HG03139 (cell line): Measurements from ENCODE around the gene WDR73.
A peak's percentile ranks its signal among the peaks of the same experiment; 100 is the strongest.
"Not testable (repeated sequence)": the region's sequence is repeated elsewhere in the genome, so short reads cannot be mapped to it uniquely, and the experiment has no call there.

Experiments used
- ATAC-seq: cut with Tn5 transposase; IDR thresholded peaks from one replicate; pipeline ENCODE4 v1.9.1; 2021; ENCODE audit not compliant: unreplicated experiment

The WDR73 gene

DNA sequence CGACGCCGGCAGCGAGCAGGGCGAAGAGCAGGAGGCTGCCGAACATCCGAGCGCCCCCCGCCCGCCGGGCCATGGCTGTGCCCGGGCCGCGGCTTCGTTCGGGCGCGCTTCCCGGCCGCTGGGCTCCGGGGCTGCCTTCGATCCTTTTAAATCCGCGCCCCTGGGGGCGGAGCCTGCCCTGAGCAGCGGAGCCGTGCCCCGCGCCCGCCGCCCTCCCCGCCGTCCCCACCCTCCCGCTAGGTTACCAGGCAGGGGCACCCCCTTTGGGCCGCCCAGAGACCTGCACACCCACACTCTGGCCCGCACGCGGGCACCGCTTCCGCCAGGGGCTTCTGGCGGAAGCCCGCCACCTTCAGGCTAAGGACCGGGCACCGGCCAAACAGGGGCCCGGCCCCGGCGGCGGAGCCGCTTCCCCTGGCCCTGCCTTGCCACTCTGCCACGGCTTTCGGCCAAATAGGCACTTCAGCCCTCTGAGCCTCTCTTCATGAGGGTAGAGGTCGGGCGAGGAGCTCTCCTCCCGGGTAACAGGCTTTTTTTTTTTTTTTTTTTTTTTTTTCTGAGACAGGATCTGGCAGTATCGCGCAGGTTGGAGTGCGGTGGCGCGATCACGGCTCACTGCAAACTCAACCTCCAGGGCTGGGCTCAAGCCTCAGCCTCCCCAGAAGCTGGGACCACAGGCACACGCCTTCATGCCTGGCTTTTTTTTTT lies 4.2 kb upstream of the WDR73 start, which contains the start of gene NMB:
Gene NMB (minus strand): TSS at position 120 of the 708 bp plus-strand sequence. CDS start 47 bp downstream, at position 73.
- ATAC-seq = peak; percentile 47

DNA sequence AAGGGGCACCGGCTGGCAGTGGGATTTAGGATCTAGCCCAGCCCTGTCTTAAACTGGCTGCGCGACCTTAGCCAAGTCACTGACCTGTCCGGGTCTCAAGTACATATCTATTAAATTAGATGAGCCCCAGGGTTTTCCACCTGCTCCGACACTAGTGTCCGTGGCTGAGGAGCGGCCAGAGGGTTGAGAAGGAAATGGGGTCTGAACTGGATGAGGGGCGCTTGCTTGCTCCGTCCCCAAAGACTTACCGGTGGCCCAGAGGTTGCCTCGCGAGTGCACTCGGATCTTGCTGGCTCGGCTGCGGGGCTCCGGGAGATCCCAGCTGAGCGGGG lies 3.6 kb upstream of the WDR73 start:
- ATAC-seq = no peak

- ATAC-seq = no peak
Observed at GRCh38 chr15:84656972-84657371, 2.9 kb upstream of the WDR73 start.

GRCh38 chr15:84654689-84655453 lies 788 bp upstream of the WDR73 start:
- peak; percentile 30 for ATAC-seq

GRCh38 chr15:84653584-84653909 lies 536 bp downstream of the WDR73 start:
- no peak for ATAC-seq

DNA sequence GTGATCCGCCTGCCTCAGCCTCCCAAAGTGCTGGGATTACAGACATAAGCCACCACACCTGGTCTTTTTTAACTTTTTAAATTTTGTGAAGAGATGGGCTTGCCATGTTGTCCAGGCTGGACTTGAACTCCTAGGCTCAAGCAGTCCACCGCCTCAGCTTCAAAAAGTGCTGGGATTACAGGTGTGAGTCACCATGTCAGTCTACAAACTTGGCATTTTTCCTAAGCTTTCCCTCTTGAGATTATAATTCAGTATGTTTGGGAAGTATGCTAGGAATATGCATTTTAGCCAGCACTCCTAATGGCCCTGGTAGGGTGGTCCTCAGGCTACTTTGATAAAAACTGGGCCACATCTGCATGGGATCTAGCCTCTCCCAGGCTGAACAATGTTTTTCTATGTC lies 4.4 kb downstream of the WDR73 start:
- no peak for ATAC-seq

GRCh38 chr15:84648539-84648938 lies 5.5 kb downstream of the WDR73 start:
- no peak for ATAC-seq

- no peak for ATAC-seq
Observed at GRCh38 chr15:84647726-84648125, 6.4 kb downstream of the WDR73 start.

DNA sequence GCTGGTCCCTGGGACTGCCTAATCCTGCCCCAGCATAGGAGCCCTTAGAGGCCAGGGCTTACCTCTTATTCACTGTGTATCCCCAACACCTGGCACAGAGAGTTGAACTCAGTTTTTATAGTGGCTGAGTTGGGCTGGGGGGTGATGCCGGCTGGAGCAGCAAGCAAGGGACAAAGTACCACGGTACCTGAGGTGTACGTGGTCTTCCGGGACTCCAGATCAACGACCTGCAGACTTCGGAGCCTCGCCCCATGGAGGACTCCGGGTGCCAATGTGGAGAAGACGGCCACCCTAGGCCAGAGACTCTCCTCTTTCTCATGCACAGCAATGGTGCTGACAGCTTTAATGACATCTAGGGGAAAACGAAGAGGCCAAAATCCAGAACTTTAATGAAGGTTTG lies 8.1 kb downstream of the WDR73 start:
- no peak for ATAC-seq

- no peak for ATAC-seq
Observed at GRCh38 chr15:84645496-84645895, 8.6 kb downstream of the WDR73 start.

DNA sequence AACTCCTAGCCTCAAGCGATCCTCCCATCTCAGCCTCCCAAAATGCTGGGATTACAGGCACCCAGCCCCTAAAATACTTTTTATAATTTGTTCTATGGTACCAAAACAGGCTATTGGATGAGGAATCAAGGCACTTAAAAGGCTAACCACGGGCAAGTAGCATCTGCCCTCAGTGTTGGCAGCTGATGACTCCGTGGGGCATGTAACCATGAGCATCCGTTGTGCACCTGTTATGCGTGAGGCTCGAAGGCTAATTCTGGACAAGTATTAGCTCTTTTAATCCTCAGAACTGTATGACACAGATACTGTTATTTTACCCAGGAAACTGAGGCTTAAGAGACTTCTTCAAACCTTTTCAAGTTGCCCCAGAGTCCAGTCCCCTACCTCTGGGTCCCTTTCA lies 10.2 kb downstream of the WDR73 start:
- ATAC-seq = no peak

DNA sequence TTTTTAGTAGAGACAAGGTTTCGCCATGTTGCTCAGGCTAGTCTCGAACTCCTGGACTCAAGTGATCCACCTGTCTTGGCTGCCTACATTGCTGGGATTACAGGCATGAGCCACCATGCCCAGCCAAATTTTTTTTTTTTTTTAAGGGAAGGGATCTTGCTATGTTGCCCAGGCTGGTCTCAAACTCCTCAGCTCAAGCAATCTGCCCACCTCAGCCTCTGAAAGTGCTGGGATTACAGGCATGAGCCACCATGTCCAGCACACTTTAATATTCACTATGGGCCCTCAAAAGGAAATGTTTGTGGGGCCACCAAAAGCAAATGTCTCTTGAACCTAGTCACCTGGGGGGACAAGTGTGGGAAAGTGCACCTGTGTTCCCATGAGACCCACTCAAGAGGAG lies 11.4 kb downstream of the WDR73 start:
- not testable (repeated sequence) for ATAC-seq

- ATAC-seq = not testable (repeated sequence)
Observed at GRCh38 chr15:84641871-84642270, 12.2 kb downstream of the WDR73 start.

GRCh38 chr15:84638103-84638502 lies 16.0 kb downstream of the WDR73 start:
- ATAC-seq = no peak

DNA sequence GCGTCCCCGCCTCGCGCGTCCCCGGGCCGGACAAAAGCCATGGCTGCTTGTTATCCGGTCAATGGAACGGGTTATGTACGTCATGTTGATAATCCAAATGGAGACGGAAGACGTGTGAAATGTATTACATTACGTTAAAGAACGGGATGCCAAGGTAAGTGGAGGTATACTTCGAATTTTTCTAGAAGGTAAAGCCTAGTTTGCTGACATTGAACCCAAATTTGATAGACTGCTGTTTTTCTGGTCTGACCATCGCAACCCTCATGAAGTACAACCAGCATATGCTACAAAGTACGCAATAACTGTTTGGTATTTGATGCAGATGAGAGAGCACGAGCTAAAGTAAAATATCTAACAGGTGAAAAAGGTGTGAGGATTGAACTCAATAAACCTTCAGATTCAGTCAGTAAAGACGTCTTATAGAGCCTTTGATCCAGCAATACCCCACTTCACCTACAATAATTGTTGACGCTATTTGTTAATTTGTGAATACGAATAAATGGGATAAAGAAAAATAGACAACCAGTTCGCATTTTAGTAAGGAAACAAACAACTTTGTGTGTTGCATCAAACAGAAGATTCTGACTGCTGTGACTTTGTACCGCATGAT lies 19.8 kb downstream of the WDR73 start:
- ATAC-seq = no peak

DNA sequence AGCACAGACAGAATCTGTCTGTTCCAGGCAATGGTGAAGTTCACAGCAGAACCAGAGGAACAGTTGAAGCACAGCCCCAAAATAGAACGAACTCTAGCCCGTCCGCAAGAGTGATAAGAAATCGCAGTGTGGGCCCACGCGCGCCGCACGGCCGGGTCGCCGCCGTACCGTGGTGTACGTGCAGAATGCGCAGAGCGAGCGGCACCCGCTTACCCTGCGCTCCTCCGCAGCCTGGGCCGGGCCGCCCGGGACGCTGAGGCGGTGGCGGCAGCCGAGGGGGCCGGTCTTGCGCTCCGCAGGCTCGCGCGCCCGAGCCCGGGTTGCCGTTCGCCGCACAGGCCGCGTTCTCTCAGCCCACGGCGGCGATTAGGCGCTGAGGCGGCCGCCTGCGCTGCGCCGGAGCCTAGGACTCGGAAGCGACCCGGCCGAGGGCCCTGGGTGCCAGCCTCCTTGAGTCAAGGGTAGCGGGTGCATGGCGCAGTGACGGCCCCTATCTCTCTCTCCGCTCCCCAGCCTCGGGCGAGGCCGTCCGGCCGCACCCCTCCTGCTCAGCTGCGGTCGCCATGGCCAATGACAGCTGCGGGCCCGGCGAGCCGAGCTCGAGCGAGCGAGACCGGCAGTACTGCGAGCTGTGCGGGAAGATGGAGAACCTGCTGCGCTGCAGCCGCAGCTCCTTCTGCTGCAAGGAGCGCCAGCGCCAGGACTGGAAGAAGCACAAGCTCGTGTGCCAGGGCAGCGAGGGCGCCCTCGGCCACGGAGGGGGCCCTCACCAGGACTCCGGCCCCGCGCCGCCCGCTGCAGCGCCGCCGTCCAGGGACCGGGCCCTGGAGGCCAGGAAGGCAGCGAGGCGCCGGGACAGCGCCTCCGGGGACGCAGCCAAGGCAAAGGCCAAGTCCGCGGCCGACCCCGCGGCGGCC lies 20.5 kb downstream of the WDR73 start:
- peak; percentile 35 for ATAC-seq

DNA sequence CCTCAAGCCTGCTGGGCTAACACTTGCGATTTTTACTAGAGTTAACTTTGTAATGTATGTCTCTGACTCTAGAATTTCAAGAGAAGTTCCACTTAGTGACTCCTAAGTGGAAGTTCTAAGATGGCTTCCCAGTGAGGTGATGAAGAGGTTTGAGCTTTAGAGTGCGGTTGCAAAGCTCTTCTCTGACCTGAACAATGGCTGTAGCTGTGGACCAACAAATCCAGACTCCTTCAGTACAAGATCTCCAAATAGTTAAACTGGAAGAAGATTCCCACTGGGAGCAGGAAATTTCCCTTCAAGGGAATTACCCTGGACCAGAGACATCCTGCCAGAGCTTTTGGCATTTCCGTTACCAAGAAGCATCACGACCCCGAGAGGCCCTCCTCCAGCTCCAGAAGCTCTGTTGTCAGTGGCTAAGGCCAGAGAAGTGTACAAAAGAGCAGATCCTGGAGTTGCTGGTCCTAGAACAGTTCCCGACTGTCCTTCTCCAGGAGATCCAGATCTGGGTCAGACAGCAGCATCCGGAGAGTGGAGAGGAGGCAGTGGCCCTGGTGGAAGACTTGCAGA lies 22.3 kb downstream of the WDR73 start:
- no peak for ATAC-seq

- no peak for ATAC-seq
Observed at GRCh38 chr15:84629033-84629432, 25.1 kb downstream of the WDR73 start.

DNA sequence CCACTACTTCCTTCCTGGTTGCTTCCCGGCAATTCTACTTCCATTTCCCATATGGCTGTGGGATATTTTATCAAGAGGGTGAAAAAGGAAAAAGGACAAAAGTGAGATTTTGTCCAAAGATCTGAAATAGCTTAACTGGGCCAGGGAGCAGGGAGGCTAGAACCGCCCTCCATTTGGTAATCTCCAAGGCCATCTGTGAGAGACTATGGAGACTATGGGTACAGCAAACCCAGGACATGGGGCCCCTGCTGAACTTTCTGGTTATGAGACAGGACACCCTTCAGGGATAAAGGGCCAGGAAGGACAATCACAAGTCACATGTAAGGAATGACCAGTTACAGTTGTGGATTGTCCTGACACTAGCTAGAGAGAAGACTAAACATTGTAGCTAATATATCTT lies 29.0 kb downstream of the WDR73 start:
- no peak for ATAC-seq

DNA sequence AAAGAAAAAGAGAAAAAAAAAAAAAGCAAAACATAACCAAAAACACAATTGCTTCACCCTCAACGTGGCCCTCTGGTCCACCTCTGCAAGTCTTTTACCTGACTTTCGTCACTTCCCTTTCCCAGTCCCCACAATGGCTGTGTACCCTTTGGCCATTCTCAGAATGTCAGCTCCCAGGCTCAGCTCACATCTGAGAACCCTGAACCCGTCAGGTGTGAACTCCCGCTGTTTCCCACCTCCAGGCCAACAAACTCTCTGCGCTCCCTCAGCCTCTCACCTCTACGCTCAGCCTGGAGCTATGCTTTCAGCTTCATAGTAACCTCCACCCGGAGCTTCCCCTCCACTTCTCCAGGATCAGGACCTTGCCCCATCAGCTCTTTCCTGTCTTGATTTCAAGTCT lies 29.7 kb downstream of the WDR73 start:
- ATAC-seq = no peak
